K562 (cell line): ENCODE data around the gene MTG1. TPM values are rescaled to one million over a fixed set of nuclear protein-coding genes. Genes with fewer than 3 reads are reported as not detected.
A peak's percentile ranks its signal among the peaks of the same experiment; 100 is the strongest.

Source experiments
- FOXM1 ChIP-seq, 2 experiments: fragments of 450-650 bp in 1 of 2; sonication (generic) in 1 of 2; formaldehyde crosslinking in 1 of 2; IDR thresholded peaks; 2 replicates each; pipeline versions ENCODE4 v1.6.1 to v1.9.0; 2017 to 2022; ENCODE audit warnings: low read depth in 2 of 2, mild to moderate bottlenecking in 2 of 2, missing genetic modification reagents in 1 of 2, moderate library complexity in 1 of 2
- GTF2F1 ChIP-seq: IDR thresholded peaks from 2 replicates; pipeline ENCODE4 v1.6.1; 2011; ENCODE audit warnings: low read depth, low read length, improper control_type of control experiment
- KLF1 ChIP-seq: fragments of 450-650 bp; IDR thresholded peaks from 2 replicates; pipeline ENCODE4 v1.6.1; 2016; ENCODE audit warnings: missing genetic modification characterization, missing compliant biosample characterization
- NEUROD1 ChIP-seq: fragments of 150-350 bp; IDR thresholded peaks from 2 replicates; pipeline ENCODE4 v1.6.1; 2014; ENCODE audit warnings: borderline replicate concordance, low read length, low read depth; ENCODE audit not compliant: partially characterized antibody
- PURB ChIP-seq: sonication (generic); formaldehyde crosslinking; IDR thresholded peaks from 2 replicates; pipeline ENCODE4 v1.9.0; 2021; ENCODE audit warnings: low read depth, mild to moderate bottlenecking, missing genetic modification reagents
- RBM25 ChIP-seq: fragments of 200-400 bp; formaldehyde crosslinking; IDR thresholded peaks from 2 replicates; pipeline ENCODE4 v1.6.1; 2018; ENCODE audit warnings: low read length, low read depth, moderate library complexity; ENCODE audit not compliant: severe bottlenecking
- RUNX1 ChIP-seq: sonication (generic); IDR thresholded peaks from 2 replicates; pipeline ENCODE4 v1.6.1; 2016; ENCODE audit warnings: antibody characterized with exemption, low read depth
- SMAD4 ChIP-seq: fragments of 250-450 bp; sonication (Bioruptor Pico); conservative IDR thresholded peaks from 2 replicates; pipeline ENCODE4 v1.8.0; 2021; ENCODE audit warnings: inconsistent platforms, mild to moderate bottlenecking, moderate library complexity
- SUPT5H ChIP-seq: fragments of 450-650 bp; IDR thresholded peaks from 2 replicates; pipeline ENCODE4 v1.6.1; 2016
- TCF7L2 ChIP-seq: fragments of 150-350 bp; IDR thresholded peaks from 2 replicates; pipeline ENCODE4 v1.6.1; 2016; ENCODE audit warnings: low read depth, mild to moderate bottlenecking, low read length, moderate library complexity
- TFAP4 ChIP-seq: sonication (generic); formaldehyde crosslinking; IDR thresholded peaks from 2 replicates; pipeline ENCODE4 v1.8.0; 2022; ENCODE audit warnings: missing genetic modification reagents, mild to moderate bottlenecking, moderate library complexity, borderline replicate concordance
- U2AF1 ChIP-seq: fragments of 200-400 bp; formaldehyde crosslinking; optimal IDR thresholded peaks from 2 replicates; pipeline ENCODE3; 2017; ENCODE audit warnings: mild to moderate bottlenecking, low read depth, low read length, moderate library complexity
- ZNF274 ChIP-seq: IDR thresholded peaks from 2 replicates; pipeline ENCODE4 v1.6.1; 2011; ENCODE audit warnings: low read depth, mild to moderate bottlenecking, low read length, moderate library complexity, borderline replicate concordance
- ZNF695 ChIP-seq: fragments of 450-650 bp; formaldehyde crosslinking; IDR thresholded peaks from 2 replicates; pipeline ENCODE4 v1.4.0; 2020; ENCODE audit warnings: mild to moderate bottlenecking, moderate library complexity
- polyA plus RNA-seq, 8 experiments: library from polyadenylated mRNA; depleted of rRNA in 4 of 8; stranded (reverse) in 5 of 8; unstranded in 3 of 8; fragments of >200 nt; fragmentation: Nextera tagmentation in 2 of 8; fragmentation: Illumina TruSeq in 1 of 8; extraction: Ambion mirVana in 2 of 8; extraction: Trizol in 1 of 8; gene quantifications; 2 replicates each; pipeline versions ENCODE4 v1.2.1 to v1.2.3, GENCODE V29; 2011 to 2014; ENCODE audit warnings: inconsistent platforms in 1 of 8, missing spikeins in 1 of 8
- total RNA-seq, 7 experiments: library from RNA; depleted of rRNA in 6 of 7; stranded (reverse); fragments of >200 nt in 6 of 7; fragmentation: Illumina TruSeq in 2 of 7; extraction: Trizol in 2 of 7; gene quantifications; 2 replicates each; pipeline versions ENCODE4 v1.2.1 to v1.2.3, GENCODE V29; 2011 to 2021; ENCODE audit warnings: low replicate concordance in 1 of 7
- TF ChIP-seq, protein P1 (sequence below): fragments of 250-450 bp; sonication (Bioruptor Pico); IDR thresholded peaks from 2 replicates; pipeline ENCODE4 v1.5.0; 2021
- TF ChIP-seq, protein P2 (sequence below): sonication (generic); formaldehyde crosslinking; IDR thresholded peaks from 2 replicates; pipeline ENCODE4 v1.8.1; 2023; ENCODE audit warnings: mild to moderate bottlenecking, missing genetic modification reagents
- TF ChIP-seq, protein P3 (sequence below), 2 experiments: fragments of 450-650 bp in 1 of 2; IDR thresholded peaks; 2 replicates each; pipeline ENCODE4 v1.6.1; 2011 to 2017; ENCODE audit warnings: low read depth in 2 of 2, antibody characterized with exemption in 1 of 2, borderline replicate concordance in 1 of 2, low read length in 1 of 2, mild to moderate bottlenecking in 1 of 2, mixed read lengths in 1 of 2; ENCODE audit not compliant: control insufficient read depth in 1 of 2
- TF ChIP-seq, protein P4 (sequence below): fragments of 250-450 bp; sonication (Bioruptor Pico); IDR thresholded peaks from 2 replicates; pipeline ENCODE4 v1.8.0; 2021; ENCODE audit warnings: moderate library complexity, mild to moderate bottlenecking, inconsistent platforms

The MTG1 gene
- total and polyA plus RNA-seq, 9 of the 15 experiments (the other 6 are each of a cell fraction or from before 2014, with no cell fraction given): 2.8 to 28.2 (median 15.4) TPM

GRCh38 chr10:133394064-133394663 lies at the start of gene MTG1 (continued):
- TF ChIP-seq TFAP4 (CRISPR knock-in tag) (peak; percentile 96), U2AF1 (peak; percentile 75), SUPT5H (peak; percentile 76), SMAD4 (CRISPR knock-in tag) (peak; percentile 79), RUNX1 (no peak), KLF1 (tag) (peak; percentile 77; the same call in 1 of the 2 replicates), ZNF274 (no peak), ZNF695 (CRISPR knock-in tag) (no peak), RBM25 (peak; percentile 16), PURB (no peak), GTF2F1 (peak; percentile 77; the same call in 1 of the 2 replicates), TCF7L2 (0 out of 2 replicates have a peak, but pooled peaks have one; percentile 6), NEUROD1 (peak; percentile 56), FOXM1 (IDR thresholded peaks at IDR 0.05; ENCODE audit: low read depth) (no peak), FOXM1 (CRISPR knock-in tag; IDR thresholded peaks at IDR 0.05; ENCODE audit: low read depth) (peak; percentile 87)
- TF ChIP-seq, protein P1, sequence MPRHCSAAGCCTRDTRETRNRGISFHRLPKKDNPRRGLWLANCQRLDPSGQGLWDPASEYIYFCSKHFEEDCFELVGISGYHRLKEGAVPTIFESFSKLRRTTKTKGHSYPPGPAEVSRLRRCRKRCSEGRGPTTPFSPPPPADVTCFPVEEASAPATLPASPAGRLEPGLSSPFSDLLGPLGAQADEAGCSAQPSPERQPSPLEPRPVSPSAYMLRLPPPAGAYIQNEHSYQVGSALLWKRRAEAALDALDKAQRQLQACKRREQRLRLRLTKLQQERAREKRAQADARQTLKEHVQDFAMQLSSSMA (CRISPR knock-in tag): peak; percentile 98
- TF ChIP-seq, protein P2, sequence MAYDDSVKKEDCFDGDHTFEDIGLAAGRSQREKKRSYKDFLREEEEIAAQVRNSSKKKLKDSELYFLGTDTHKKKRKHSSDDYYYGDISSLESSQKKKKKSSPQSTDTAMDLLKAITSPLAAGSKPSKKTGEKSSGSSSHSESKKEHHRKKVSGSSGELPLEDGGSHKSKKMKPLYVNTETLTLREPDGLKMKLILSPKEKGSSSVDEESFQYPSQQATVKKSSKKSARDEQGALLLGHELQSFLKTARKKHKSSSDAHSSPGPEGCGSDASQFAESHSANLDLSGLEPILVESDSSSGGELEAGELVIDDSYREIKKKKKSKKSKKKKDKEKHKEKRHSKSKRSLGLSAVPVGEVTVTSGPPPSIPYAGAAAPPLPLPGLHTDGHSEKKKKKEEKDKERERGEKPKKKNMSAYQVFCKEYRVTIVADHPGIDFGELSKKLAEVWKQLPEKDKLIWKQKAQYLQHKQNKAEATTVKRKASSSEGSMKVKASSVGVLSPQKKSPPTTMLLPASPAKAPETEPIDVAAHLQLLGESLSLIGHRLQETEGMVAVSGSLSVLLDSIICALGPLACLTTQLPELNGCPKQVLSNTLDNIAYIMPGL (CRISPR knock-in tag): no peak
- TF ChIP-seq, protein P3, sequence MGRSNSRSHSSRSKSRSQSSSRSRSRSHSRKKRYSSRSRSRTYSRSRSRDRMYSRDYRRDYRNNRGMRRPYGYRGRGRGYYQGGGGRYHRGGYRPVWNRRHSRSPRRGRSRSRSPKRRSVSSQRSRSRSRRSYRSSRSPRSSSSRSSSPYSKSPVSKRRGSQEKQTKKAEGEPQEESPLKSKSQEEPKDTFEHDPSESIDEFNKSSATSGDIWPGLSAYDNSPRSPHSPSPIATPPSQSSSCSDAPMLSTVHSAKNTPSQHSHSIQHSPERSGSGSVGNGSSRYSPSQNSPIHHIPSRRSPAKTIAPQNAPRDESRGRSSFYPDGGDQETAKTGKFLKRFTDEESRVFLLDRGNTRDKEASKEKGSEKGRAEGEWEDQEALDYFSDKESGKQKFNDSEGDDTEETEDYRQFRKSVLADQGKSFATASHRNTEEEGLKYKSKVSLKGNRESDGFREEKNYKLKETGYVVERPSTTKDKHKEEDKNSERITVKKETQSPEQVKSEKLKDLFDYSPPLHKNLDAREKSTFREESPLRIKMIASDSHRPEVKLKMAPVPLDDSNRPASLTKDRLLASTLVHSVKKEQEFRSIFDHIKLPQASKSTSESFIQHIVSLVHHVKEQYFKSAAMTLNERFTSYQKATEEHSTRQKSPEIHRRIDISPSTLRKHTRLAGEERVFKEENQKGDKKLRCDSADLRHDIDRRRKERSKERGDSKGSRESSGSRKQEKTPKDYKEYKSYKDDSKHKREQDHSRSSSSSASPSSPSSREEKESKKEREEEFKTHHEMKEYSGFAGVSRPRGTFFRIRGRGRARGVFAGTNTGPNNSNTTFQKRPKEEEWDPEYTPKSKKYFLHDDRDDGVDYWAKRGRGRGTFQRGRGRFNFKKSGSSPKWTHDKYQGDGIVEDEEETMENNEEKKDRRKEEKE (IDR thresholded peaks at IDR 0.05; ENCODE audit: borderline replicate concordance in 1 of 2, control insufficient read depth in 1 of 2, low read depth in 2 of 2, low read length in 1 of 2): peak in 1 of 2 experiments; percentile 88; a peak in 2 of 4 replicates
- TF ChIP-seq, protein P4, sequence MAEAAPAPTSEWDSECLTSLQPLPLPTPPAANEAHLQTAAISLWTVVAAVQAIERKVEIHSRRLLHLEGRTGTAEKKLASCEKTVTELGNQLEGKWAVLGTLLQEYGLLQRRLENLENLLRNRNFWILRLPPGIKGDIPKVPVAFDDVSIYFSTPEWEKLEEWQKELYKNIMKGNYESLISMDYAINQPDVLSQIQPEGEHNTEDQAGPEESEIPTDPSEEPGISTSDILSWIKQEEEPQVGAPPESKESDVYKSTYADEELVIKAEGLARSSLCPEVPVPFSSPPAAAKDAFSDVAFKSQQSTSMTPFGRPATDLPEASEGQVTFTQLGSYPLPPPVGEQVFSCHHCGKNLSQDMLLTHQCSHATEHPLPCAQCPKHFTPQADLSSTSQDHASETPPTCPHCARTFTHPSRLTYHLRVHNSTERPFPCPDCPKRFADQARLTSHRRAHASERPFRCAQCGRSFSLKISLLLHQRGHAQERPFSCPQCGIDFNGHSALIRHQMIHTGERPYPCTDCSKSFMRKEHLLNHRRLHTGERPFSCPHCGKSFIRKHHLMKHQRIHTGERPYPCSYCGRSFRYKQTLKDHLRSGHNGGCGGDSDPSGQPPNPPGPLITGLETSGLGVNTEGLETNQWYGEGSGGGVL: no peak
